NT2/D1 (cell line): ENCODE results near the gene TUFM.

Experiments
- SUZ12 ChIP-seq: IDR thresholded peaks from 2 replicates; pipeline ENCODE4 v1.6.1; 2011; ENCODE audit not compliant: insufficient read length, insufficient read depth; ENCODE audit errors: extremely low read depth
- YY1 ChIP-seq: IDR thresholded peaks from 2 replicates; pipeline ENCODE4 v1.6.1; 2011; ENCODE audit not compliant: insufficient read length, insufficient read depth
- ZNF274 ChIP-seq: IDR thresholded peaks from 2 replicates; pipeline ENCODE4 v1.6.1; 2011; ENCODE audit warnings: mild to moderate bottlenecking, low read depth, low read length

GRCh38 chr16:28872952-28873351 is 26.8 kb upstream of the TUFM start:
- TF ChIP-seq YY1 (no peak), SUZ12 (no peak), ZNF274 (no peak)
